A673 (cell line): Measurements from ENCODE around the gene HIP1.

Experiments
- EZH2 ChIP-seq: fragments of 200-600 bp; sonication (generic); IDR thresholded peaks from 2 replicates; pipeline ENCODE4 v1.6.1; 2017; ENCODE audit warnings: borderline replicate concordance, low read depth, mild to moderate bottlenecking, mixed read lengths, antibody characterized with exemption, low read length; ENCODE audit not compliant: poor library complexity, severe bottlenecking
- TF ChIP-seq, protein P1 (sequence below): fragments of 300-800, 200-600 bp; sonication (generic); conservative IDR thresholded peaks from 2 replicates; pipeline ENCODE4 v1.5.1; 2017; ENCODE audit warnings: low read depth, mild to moderate bottlenecking, antibody characterized with exemption, low read length, moderate library complexity, mixed read lengths

DNA sequence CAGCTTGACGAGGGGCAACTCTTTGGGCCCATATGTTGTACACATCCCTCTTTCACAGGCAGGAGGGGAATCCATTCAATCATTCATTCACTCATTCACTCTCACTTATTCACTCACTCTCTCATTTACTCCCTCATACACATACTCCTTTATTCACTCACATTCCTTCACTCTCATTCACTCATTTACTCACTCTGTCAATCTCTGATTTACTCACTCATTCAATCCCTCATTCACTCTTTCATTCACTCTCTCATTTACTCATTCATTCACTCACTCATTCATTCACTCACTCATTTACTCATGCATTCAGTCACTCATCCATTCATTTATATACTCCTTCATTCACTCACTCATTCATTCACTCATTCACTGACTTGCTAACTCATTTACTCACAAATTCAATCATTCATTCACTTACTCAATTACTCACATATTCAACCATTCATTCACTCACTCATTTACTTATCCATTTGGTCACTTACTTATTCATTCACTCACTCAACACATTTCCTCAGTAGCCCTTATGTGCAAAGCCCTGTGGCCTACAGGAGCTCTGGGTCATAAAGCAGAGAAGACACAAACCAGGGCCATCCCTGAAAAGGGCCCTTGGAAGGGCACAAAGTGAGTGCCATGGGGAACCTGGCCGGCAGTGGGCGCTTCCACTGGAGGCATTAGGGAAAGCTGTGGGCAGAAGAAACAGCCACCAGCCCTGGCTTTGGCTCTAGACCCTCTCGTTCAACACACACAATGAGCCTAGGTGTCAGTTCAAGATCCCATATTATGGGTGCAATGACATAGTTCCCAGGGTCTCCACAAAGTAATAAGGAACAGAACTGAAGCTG, 26.0 kb downstream of the HIP1 start:
- no peak for TF ChIP-seq EZH2
- TF ChIP-seq, protein P1, sequence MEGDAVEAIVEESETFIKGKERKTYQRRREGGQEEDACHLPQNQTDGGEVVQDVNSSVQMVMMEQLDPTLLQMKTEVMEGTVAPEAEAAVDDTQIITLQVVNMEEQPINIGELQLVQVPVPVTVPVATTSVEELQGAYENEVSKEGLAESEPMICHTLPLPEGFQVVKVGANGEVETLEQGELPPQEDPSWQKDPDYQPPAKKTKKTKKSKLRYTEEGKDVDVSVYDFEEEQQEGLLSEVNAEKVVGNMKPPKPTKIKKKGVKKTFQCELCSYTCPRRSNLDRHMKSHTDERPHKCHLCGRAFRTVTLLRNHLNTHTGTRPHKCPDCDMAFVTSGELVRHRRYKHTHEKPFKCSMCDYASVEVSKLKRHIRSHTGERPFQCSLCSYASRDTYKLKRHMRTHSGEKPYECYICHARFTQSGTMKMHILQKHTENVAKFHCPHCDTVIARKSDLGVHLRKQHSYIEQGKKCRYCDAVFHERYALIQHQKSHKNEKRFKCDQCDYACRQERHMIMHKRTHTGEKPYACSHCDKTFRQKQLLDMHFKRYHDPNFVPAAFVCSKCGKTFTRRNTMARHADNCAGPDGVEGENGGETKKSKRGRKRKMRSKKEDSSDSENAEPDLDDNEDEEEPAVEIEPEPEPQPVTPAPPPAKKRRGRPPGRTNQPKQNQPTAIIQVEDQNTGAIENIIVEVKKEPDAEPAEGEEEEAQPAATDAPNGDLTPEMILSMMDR, result no peak
